Body of pancreas (tissue), 4 donors: Measurements from ENCODE around the gene PDK2.

Source experiments
- CTCF ChIP-seq, 7 experiments: fragments of 450-650 bp in 4 of 7; fragments of 200-600 bp in 3 of 7; sonication (generic) in 3 of 7; IDR thresholded peaks; one replicate each; pipeline ENCODE4 v1.5.1; 2016 to 2019; ENCODE audit warnings: antibody characterized with exemption in 7 of 7
- POLR2A ChIP-seq, 3 donors: fragments of 450-650 bp; IDR thresholded peaks; one replicate each; pipeline ENCODE4 v1.6.1; 2016; ENCODE audit warnings: antibody characterized with exemption in 3 of 3, mild to moderate bottlenecking in 2 of 3

- no peak for TF ChIP-seq CTCF (IDR thresholded peaks at IDR 0.05)
- no peak for TF ChIP-seq POLR2A (IDR thresholded peaks at IDR 0.05)
Observed at GRCh38 chr17:50076591-50077235, 18.4 kb upstream of the PDK2 start.
